ENCODE measurements around the gene RNF111.
A peak's percentile ranks its signal among the peaks of the same experiment; 100 is the strongest.
"Not testable (repeated sequence)": the region's sequence is repeated elsewhere in the genome, so short reads cannot be mapped to it uniquely, and the experiment has no call there.

The RNF111 gene

DNA sequence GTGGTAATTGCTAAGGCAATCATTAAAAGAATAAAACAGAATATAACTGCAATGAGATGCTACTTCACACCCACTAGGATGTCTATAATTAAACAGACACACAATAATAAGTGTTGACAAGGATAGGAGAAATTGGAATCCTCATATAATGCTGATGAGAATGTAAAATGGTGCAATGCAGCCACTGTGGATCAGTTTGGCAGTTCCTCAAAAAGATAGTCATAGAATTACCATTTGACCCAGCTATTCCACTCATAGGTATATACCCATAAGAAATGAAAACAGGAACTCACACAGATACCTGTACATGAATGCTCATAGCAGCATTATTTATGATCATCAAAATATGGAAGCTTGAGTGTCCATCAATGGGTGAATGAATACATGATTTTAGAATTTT, 9.6 kb upstream of the RNF111 start:
- no peak for FAIRE-seq
- TF ChIP-seq POLR2A (IDR thresholded peaks at IDR 0.05; ENCODE audit: low read depth, low read length) (no peak), TAF1 (IDR thresholded peaks at IDR 0.05; ENCODE audit: borderline replicate concordance, low read depth, low read length) (no peak)
- no peak for DNase-seq (ENCODE audit: insufficient read length)

DNA sequence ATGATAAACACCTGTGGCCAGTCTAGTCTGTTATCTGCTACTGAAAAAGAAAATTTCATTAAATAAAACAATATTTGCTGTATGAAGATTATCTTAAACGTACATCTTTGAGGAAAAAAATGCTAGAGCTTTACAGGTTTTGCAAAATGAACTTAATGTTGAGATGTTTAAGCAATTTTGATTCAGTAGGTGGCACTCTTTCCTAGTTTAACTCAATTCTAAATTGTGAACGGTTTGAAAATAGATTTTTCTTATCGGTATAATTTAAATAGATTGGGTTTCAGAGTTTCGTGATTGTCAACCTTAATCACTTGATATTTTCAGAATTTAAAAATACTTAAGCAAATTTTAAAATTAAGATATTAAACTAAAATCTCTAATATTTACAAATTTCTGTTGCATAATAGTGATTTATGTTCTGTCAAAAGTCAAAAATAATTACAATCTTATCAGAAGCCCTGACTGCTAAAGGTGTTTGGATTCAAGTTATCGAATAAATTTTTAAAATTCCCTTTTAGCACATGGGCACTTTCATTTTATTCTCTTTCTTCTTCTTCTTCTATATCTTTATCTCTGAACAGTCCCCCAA, 7.0 kb upstream of the RNF111 start:
- FAIRE-seq (peak; percentile 87), DNase-seq (ENCODE audit: insufficient read length) (no peak)

DNA sequence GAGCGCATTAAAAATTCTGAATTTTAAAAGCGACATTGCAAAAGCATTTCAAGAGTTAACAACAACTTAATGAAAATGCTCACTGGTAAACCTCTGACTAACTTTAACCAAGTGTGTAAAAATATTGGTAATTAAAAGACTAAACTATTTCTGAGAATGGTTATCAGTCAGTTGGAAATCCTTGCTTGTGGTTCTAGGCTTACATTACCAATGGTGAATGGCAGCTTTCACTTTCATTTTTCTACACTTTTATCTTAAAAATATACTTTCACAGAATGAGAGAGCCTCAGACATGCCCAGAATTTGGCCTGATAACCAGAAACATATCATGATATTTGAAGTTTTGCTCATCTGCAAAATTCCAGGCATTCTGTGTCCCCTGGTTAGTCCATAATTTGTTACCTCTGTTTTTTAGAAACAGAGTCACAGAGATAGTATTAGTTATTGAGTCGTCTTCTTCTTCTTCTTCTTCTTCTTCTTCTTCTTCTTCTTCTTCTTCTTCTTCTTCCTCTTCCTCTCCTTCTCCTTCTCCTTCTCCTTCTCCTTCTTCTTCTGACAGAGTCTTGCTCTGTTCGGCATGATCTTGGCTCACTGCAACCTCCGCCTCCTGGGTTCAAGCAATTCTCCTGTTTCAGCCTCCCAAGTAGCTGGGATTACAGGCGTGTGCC, 5.5 kb upstream of the RNF111 start:
- DNase-seq (ENCODE audit: insufficient read length) (no peak), FAIRE-seq (peak; percentile 79)
- TF ChIP-seq TAF1 (IDR thresholded peaks at IDR 0.05; ENCODE audit: borderline replicate concordance, low read depth, low read length) = no peak
- no peak for TF ChIP-seq POLR2A (IDR thresholded peaks at IDR 0.05; ENCODE audit: low read depth, low read length)
- TF ChIP-seq POLR2AphosphoS5 (IDR thresholded peaks at IDR 0.05; ENCODE audit: low read depth, low read length) = no peak

More for the DNA sequence above, 7.0 kb upstream of the RNF111 start:
- TF ChIP-seq POLR2A (IDR thresholded peaks at IDR 0.05; ENCODE audit: low read depth, low read length) (no peak), POLR2AphosphoS5 (IDR thresholded peaks at IDR 0.05; ENCODE audit: low read depth, low read length) (no peak), TAF1 (IDR thresholded peaks at IDR 0.05; ENCODE audit: borderline replicate concordance, low read depth, low read length) (no peak)

DNA sequence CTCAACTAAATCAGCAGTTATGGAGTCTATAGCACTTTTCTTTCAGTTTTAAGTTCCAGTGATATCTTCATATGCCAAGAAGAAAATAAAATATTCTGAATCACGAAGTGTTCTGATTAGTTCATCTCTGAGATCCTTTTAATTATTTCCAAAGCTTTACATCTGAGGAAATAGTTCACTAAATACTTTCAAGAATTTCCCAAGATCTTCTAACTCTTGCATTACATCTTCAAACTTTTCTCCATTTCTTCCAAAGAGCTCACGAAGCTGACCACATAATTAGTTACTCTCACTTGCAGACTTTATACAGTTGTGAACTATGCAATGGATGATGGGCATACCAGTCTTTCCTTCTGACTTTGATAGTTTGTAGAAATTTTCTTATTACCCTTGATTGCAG, 4.2 kb upstream of the RNF111 start:
- TF ChIP-seq TAF1 (IDR thresholded peaks at IDR 0.05; ENCODE audit: borderline replicate concordance, low read depth, low read length) (no peak), POLR2AphosphoS5 (IDR thresholded peaks at IDR 0.05; ENCODE audit: low read depth, low read length) (no peak), POLR2A (IDR thresholded peaks at IDR 0.05; ENCODE audit: low read depth, low read length) (no peak)
- DNase-seq (ENCODE audit: insufficient read length) (no peak), FAIRE-seq (no peak)

DNA sequence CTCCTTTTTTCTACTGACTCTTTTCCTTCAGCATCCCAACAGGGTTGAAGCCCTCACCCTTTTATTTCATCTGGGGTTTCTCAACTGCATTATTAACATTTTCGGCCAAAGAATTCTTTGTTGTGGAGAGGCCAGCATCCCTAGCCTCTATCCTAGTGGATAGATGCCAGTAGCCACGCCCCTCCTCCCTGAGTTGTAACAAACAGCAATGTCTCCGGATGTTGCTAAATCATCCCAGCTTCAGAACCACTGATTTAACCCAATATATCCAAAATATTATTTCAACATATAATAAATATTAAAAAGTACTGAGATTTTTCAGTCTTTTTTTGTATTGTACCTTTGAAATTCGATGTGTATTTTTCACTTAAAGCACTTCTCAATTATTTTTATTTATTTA, 2.0 kb upstream of the RNF111 start:
- FAIRE-seq (no peak), DNase-seq (ENCODE audit: insufficient read length) (no peak)
- TF ChIP-seq TAF1 (IDR thresholded peaks at IDR 0.05; ENCODE audit: borderline replicate concordance, low read depth, low read length) (no peak), POLR2AphosphoS5 (IDR thresholded peaks at IDR 0.05; ENCODE audit: low read depth, low read length) (no peak), POLR2A (IDR thresholded peaks at IDR 0.05; ENCODE audit: low read depth, low read length) (no peak)

DNA sequence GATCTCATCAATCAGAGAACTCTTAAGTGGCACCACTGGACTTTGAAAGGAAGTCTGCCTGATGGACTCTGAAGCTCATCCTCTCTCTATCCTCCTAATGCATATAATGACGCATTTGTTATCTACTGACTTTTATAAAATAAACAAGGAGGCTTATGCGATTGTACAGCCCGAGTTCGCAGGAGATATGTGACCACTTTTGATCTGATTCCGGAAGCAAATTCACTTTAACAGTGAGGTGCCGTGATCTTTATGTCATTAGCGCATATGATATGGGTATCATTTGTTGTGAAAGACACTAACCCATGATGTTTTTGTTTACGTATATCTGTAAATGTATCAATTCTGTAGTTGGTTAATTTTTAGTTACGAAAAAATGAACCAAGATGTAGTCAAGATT, 427 bp upstream of the RNF111 start:
- FAIRE-seq = no peak
- DNase-seq (ENCODE audit: insufficient read length) = no peak
- TF ChIP-seq TAF1 (IDR thresholded peaks at IDR 0.05; ENCODE audit: borderline replicate concordance, low read depth, low read length) = no peak
- no peak for TF ChIP-seq POLR2AphosphoS5 (IDR thresholded peaks at IDR 0.05; ENCODE audit: low read depth, low read length)
- TF ChIP-seq POLR2A (IDR thresholded peaks at IDR 0.05; ENCODE audit: low read depth, low read length) = no peak

DNA sequence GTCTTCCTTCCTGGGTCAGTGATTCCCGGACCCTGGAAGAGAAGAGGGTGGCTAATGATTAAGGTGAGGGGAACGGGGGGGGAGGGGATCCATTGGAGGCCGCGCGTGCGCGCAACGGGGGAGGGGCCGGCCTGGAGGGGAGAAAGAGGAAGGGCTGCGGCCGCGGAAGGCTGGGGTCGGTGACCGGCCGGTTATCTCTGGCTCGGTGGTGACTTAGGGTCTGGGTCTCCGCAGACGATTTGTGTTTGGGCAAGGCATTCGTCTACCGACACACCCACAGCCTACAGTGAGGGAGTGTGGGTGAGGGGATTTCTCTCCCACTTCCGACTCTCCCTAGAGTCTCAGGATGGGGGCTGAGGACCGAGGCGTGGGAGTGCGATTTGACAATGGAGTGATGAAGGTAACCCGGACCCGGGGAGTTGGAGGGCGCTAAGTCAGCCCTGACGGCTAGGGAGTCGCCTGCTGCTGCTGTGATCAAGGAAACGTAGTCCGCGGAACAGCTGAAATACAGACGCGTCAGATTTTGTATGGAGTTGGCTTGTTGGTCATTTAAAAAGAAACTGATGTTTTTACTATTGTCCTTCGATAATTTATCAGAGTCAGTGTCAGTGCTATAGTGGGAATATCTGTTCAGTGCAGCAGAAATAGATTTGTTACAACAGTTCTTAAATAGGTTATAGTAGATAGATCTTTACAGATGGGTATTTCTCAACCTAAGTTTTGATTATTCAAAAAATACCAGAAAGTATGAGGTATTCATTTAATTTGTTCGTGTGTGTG, 733 bp downstream of the RNF111 start:
- FAIRE-seq (peak; percentile 56), DNase-seq (ENCODE audit: insufficient read length) (peak; percentile 44)
- TF ChIP-seq POLR2A (IDR thresholded peaks at IDR 0.05; ENCODE audit: low read depth, low read length) (0 out of 2 replicates have a peak, but pooled peaks have one; percentile 17), POLR2AphosphoS5 (IDR thresholded peaks at IDR 0.05; ENCODE audit: low read depth, low read length) (no peak; the same call in 1 of the 2 replicates)

DNA sequence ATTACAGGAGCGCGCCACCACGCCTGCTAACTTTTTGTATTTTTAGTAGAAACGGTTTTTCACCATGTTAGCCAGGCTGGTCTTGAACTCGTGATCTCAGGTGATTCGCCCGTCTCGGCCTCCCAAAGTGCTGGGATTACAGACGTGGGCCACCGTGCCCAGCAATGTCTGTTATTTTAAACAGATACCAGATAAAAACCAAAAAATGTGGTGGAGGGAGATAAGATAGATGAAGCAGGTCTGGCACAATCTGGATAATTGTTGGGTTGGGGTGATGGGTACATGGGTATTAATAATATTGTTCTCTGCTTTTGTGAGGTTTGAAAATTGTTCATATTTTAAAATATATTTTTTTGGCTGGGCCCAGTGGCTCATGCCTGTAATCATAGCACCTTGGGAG, 4.7 kb downstream of the RNF111 start:
- no peak for TF ChIP-seq TAF1 (IDR thresholded peaks at IDR 0.05; ENCODE audit: borderline replicate concordance, low read depth, low read length)
- no peak for DNase-seq (ENCODE audit: insufficient read length)
- FAIRE-seq = no peak

DNA sequence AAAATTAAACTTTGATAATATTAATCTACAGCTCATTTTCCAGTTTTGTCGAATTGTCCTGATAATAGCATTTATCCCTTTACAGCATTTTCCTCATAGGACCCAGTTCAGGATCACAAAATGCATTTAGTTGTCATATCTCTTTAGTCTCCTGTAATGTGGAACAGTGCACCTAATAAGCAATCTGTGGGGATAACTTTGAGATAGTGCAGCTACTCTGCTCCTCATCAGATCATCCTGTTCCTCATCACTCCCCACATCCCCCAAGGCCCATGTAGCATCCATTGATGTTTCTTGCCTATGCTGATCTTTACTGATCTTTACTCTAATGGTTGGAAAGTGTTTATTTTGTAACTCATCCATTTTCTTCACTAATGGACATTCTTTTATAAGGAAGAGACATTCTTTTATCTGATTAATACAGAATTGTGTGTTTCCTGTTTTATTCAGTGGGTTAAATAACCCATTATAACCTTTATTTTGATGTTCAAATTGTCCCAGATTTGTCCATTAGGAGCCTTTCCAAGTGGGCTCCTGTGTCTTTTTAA, 7.5 kb downstream of the RNF111 start:
- TF ChIP-seq POLR2AphosphoS5 (IDR thresholded peaks at IDR 0.05; ENCODE audit: low read depth, low read length) (no peak), POLR2A (IDR thresholded peaks at IDR 0.05; ENCODE audit: low read depth, low read length) (no peak), TAF1 (IDR thresholded peaks at IDR 0.05; ENCODE audit: borderline replicate concordance, low read depth, low read length) (no peak)
- FAIRE-seq (no peak), DNase-seq (ENCODE audit: insufficient read length) (no peak)

DNA sequence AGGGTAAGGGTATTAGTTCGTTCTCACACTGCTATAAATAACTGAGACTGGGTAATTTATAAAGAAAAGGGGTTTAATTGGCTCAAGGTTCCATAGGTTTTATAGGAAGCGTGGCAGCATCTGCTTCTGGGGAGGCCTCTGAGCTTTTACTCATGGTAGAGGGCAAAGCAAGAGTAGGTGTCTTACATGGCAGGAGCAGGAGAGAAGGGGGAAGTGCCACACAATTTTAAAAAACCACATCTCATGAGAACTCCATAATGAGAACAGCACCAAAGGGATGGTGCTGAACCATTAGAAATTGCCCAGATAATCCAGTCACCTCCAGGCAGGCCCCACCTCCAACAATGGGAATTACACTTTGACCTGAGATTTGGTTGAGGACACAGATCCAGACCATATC, 12.2 kb downstream of the RNF111 start:
- no peak for DNase-seq (ENCODE audit: insufficient read length)

DNA sequence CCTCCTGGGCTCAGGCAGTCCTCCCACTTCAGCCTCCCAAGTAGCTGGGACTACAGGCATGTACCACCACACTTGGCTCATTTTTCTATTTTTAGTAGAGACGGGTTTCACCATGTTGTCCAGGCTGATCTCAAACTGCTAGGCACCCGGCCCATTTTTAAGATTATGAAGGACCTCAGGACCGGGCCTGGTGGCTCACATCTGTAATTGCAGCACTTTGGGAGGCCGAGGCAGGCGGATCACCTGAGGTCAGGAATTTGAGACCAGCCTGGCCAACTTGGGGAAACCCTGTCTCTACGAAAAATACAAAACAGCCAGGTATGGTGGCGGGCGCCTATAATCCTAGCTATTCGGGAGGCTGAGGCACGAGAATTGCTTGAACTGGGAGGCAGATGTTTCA, 12.8 kb downstream of the RNF111 start:
- DNase-seq (ENCODE audit: insufficient read length); FAIRE-seq: not testable (repeated sequence)

More for the DNA sequence above, 12.2 kb downstream of the RNF111 start:
- TF ChIP-seq TAF1 (IDR thresholded peaks at IDR 0.05; ENCODE audit: borderline replicate concordance, low read depth, low read length) = no peak
- TF ChIP-seq POLR2A (IDR thresholded peaks at IDR 0.05; ENCODE audit: low read depth, low read length) = no peak
- TF ChIP-seq POLR2AphosphoS5 (IDR thresholded peaks at IDR 0.05; ENCODE audit: low read depth, low read length) = no peak
- no peak for FAIRE-seq

DNA sequence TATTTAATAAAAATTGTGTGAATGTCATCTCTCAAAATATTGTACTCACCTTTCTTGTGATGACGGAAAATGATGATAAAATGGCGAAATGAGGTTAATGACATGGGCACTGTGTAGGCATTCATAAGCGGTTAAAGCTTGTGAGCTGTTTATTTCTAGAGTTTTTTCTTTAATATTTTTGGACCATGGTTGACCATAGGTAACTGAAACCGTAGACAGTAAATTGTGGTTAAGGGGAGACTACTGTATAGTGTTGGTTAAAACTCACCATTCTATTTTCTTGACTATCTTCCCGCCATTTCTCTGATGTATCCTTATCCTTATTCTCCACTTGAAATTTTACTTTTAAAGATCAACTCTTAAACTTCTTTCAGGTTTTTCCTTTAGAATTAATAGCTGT, 14.5 kb downstream of the RNF111 start:
- peak; percentile 9 for FAIRE-seq
- TF ChIP-seq TAF1 (IDR thresholded peaks at IDR 0.05; ENCODE audit: borderline replicate concordance, low read depth, low read length) (no peak), POLR2A (IDR thresholded peaks at IDR 0.05; ENCODE audit: low read depth, low read length) (no peak), POLR2AphosphoS5 (IDR thresholded peaks at IDR 0.05; ENCODE audit: low read depth, low read length) (no peak)
- no peak for DNase-seq (ENCODE audit: insufficient read length)
